Neural progenitor cell (in vitro differentiated cells): ENCODE data around the gene LYZL6.
A peak's percentile ranks its signal among the peaks of the same experiment; 100 is the strongest.

Experiments
- CTCF ChIP-seq: fragments of 200-600 bp; sonication (generic); IDR thresholded peaks from 2 replicates; pipeline ENCODE4 v1.5.1; 2017; ENCODE audit warnings: antibody characterized with exemption, mild to moderate bottlenecking
- EZH2phosphoT487 ChIP-seq: fragments of 200-600 bp; sonication (generic); IDR thresholded peaks from 2 replicates; pipeline ENCODE4 v1.6.1; 2017; ENCODE audit warnings: antibody characterized with exemption

GRCh38 chr17:35969558-35970380 is 26.3 kb upstream of the LYZL6 start:
- TF ChIP-seq CTCF (peak; percentile 80), EZH2phosphoT487 (no peak)
